Measurements from ENCODE around the gene KRT1. TPM values are rescaled to one million over a fixed set of nuclear protein-coding genes. Genes with fewer than 3 reads are reported as not detected.

KRT1 gene
- not detected for polyA plus RNA-seq (2012; ENCODE audit: insufficient read length, low read depth)

DNA sequence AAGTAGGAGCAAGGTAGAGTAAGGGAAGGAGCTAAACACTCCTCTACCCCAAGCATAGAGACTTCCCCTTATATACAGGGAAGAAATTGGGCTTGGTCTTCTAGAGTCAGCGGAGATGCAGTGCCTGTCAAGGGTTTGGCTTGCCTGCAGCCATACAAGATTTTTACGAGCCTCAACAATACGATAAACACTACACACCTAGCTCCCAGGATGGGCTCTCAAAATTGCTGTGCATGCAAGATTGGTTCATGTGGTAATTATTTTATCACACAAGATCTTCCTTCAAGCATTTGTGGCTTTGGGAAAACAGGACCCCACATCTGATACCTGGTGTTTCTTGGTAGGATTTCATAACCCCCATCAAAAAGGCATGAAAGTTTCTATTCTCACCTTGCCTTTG, at the start of gene KRT1:
Gene KRT1, minus strand, starts transcription at position 45 of the 400 bp plus-strand sequence. CDS start 59 bp downstream, outside the sequence.
- TF ChIP-seq POLR2AphosphoS5 (IDR thresholded peaks at IDR 0.05; ENCODE audit: low read depth, low read length) (no peak), SIN3A (IDR thresholded peaks at IDR 0.05; ENCODE audit: borderline replicate concordance, insufficient read depth, low read length) (no peak), TAF1 (IDR thresholded peaks at IDR 0.05; ENCODE audit: borderline replicate concordance, insufficient read depth, low read length) (no peak), FOXP2 (optimal IDR thresholded peaks at IDR 0.05; ENCODE audit: borderline replicate concordance, extremely low read depth, extremely low read length, insufficient read depth) (no peak)
- TF ChIP-seq, protein P1, sequence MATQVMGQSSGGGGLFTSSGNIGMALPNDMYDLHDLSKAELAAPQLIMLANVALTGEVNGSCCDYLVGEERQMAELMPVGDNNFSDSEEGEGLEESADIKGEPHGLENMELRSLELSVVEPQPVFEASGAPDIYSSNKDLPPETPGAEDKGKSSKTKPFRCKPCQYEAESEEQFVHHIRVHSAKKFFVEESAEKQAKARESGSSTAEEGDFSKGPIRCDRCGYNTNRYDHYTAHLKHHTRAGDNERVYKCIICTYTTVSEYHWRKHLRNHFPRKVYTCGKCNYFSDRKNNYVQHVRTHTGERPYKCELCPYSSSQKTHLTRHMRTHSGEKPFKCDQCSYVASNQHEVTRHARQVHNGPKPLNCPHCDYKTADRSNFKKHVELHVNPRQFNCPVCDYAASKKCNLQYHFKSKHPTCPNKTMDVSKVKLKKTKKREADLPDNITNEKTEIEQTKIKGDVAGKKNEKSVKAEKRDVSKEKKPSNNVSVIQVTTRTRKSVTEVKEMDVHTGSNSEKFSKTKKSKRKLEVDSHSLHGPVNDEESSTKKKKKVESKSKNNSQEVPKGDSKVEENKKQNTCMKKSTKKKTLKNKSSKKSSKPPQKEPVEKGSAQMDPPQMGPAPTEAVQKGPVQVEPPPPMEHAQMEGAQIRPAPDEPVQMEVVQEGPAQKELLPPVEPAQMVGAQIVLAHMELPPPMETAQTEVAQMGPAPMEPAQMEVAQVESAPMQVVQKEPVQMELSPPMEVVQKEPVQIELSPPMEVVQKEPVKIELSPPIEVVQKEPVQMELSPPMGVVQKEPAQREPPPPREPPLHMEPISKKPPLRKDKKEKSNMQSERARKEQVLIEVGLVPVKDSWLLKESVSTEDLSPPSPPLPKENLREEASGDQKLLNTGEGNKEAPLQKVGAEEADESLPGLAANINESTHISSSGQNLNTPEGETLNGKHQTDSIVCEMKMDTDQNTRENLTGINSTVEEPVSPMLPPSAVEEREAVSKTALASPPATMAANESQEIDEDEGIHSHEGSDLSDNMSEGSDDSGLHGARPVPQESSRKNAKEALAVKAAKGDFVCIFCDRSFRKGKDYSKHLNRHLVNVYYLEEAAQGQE (IDR thresholded peaks at IDR 0.05; ENCODE audit: insufficient read depth in 1 of 2, low read depth in 2 of 2, low read length in 2 of 2): no peak

DNA sequence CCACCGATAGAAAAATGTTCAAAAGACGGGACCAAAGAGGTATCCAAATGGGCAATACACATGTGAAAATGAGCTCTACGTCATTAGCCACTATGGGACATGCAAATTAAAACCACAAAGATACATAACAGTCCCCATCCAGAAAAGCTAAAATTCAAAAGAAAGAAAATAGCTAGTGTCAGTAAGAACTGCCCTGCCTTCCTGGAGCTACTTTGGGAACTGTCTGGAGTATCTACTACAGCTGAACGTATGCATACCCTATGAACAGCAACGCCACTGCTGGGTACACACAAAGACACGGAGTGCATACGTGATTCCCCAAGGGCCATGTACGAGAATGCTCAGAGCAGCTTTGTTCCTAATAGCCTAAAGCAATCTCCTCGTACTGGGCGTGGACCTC, 48.9 kb upstream of the KRT1 start:
- TF ChIP-seq, protein P1 (IDR thresholded peaks at IDR 0.05; ENCODE audit: insufficient read depth in 1 of 2, low read depth in 2 of 2, low read length in 2 of 2): no peak
- TF ChIP-seq SIN3A (IDR thresholded peaks at IDR 0.05; ENCODE audit: borderline replicate concordance, insufficient read depth, low read length): no peak
- no peak for TF ChIP-seq TAF1 (IDR thresholded peaks at IDR 0.05; ENCODE audit: borderline replicate concordance, insufficient read depth, low read length)
- no peak for TF ChIP-seq POLR2AphosphoS5 (IDR thresholded peaks at IDR 0.05; ENCODE audit: low read depth, low read length)
- TF ChIP-seq FOXP2 (optimal IDR thresholded peaks at IDR 0.05; ENCODE audit: borderline replicate concordance, extremely low read depth, extremely low read length, insufficient read depth): no peak

DNA sequence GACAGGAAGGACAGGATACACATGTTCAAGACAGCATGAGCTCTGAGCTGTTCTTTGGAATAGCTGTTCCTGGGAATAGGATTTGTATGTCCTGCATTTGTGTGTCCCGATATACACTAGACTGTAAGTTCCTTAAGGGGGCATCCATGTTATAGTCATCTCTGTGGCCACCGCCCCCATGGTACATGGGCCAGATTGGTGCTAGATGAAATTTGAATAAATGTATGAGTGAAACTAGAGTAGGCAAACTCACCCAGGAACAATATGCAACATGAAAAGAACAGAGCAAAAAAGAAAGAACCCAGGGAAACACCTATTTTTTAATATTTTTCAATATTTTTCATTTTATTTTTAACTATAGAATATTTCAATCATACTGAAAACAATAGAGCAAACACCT, 48.2 kb upstream of the KRT1 start:
- no peak for TF ChIP-seq FOXP2 (optimal IDR thresholded peaks at IDR 0.05; ENCODE audit: borderline replicate concordance, extremely low read depth, extremely low read length, insufficient read depth)

DNA sequence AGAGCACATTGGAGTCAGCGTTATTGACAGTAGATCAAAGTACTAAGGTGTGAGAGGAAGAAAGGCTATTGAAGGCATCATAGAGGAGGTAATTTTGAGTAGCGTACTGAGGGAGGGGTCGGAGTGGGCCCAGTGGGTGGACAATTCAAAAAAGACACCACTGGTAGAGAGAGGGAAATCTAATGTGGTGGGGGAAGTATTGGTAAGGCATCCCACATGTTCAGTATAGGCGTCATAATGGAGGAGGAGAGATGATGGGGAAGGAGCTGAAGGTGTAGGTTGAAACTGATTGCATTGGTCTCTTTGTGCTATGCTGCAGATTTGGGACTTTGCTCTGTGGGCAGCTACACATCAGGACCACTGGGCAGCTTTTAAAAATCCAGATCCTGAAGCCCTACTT, 46.8 kb upstream of the KRT1 start:
- TF ChIP-seq SIN3A (IDR thresholded peaks at IDR 0.05; ENCODE audit: borderline replicate concordance, insufficient read depth, low read length) (no peak), TAF1 (IDR thresholded peaks at IDR 0.05; ENCODE audit: borderline replicate concordance, insufficient read depth, low read length) (no peak), FOXP2 (optimal IDR thresholded peaks at IDR 0.05; ENCODE audit: borderline replicate concordance, extremely low read depth, extremely low read length, insufficient read depth) (no peak), POLR2AphosphoS5 (IDR thresholded peaks at IDR 0.05; ENCODE audit: low read depth, low read length) (no peak)
- TF ChIP-seq, protein P1 (IDR thresholded peaks at IDR 0.05; ENCODE audit: insufficient read depth in 1 of 2, low read depth in 2 of 2, low read length in 2 of 2): no peak

DNA sequence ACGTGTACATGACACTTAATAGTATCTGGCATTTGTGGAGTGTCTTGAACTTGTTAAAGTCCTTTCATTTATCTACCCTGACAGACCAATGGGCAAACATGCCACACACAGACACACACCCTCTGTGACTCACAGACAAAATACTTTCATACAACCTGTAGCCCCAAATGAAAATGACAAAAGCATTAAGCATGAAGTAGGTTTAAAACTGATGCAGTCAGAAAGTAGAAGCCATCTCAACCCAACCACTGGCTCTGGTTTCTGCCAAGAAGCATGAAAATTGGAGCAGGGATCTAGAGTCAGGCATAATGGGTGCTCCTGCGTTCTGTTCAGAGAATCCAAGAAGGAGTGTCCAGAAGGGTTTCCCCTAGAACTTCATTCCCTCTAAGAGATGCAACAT, 46.2 kb upstream of the KRT1 start:
- TF ChIP-seq, protein P1 (IDR thresholded peaks at IDR 0.05; ENCODE audit: insufficient read depth in 1 of 2, low read depth in 2 of 2, low read length in 2 of 2): no peak
- TF ChIP-seq POLR2AphosphoS5 (IDR thresholded peaks at IDR 0.05; ENCODE audit: low read depth, low read length): no peak
- TF ChIP-seq SIN3A (IDR thresholded peaks at IDR 0.05; ENCODE audit: borderline replicate concordance, insufficient read depth, low read length): no peak
- no peak for TF ChIP-seq FOXP2 (optimal IDR thresholded peaks at IDR 0.05; ENCODE audit: borderline replicate concordance, extremely low read depth, extremely low read length, insufficient read depth)
- no peak for TF ChIP-seq TAF1 (IDR thresholded peaks at IDR 0.05; ENCODE audit: borderline replicate concordance, insufficient read depth, low read length)
